H1 (cell line): ENCODE data around the gene DEGS2.

Source experiments
- CTCF ChIP-seq, 3 experiments: IDR thresholded peaks; 1 replicate in 2 of 3; 2 replicates in 1 of 3; pipeline versions ENCODE4 v1.5.1 to v1.6.1; 2011; ENCODE audit warnings: low read length in 3 of 3, mild to moderate bottlenecking in 3 of 3, inconsistent platforms in 2 of 3, low read depth in 1 of 3, moderate library complexity in 1 of 3; ENCODE audit not compliant: insufficient read depth in 1 of 3; ENCODE audit errors: control extremely low read depth in 1 of 3
- EP300 ChIP-seq, 2 experiments: IDR thresholded peaks; 1 replicate in 1 of 2; 2 replicates in 1 of 2; pipeline ENCODE4 v1.6.1; 2011 to 2012; ENCODE audit warnings: low read depth in 2 of 2, low read length in 2 of 2, mild to moderate bottlenecking in 2 of 2, borderline replicate concordance in 1 of 2, inconsistent platforms in 1 of 2, moderate library complexity in 1 of 2
- EZH2 ChIP-seq: fragments of 200-600 bp; sonication (generic); IDR thresholded peaks from 2 replicates; pipeline ENCODE4 v1.7.1; 2012; ENCODE audit warnings: low read depth, mild to moderate bottlenecking, moderate library complexity, low read length, inconsistent platforms; ENCODE audit not compliant: severe bottlenecking
- HDAC2 ChIP-seq, 2 experiments: fragments of 300-600 bp in 1 of 2; sonication (generic) in 1 of 2; IDR thresholded peaks; 2 replicates each; pipeline ENCODE4 v1.6.1; 2011 to 2012; ENCODE audit warnings: low read depth in 2 of 2, low read length in 2 of 2, mild to moderate bottlenecking in 2 of 2, moderate library complexity in 2 of 2, borderline replicate concordance in 1 of 2, inconsistent platforms in 1 of 2
- POLR2A ChIP-seq, 2 experiments: IDR thresholded peaks; 1 replicate in 1 of 2; 2 replicates in 1 of 2; pipeline ENCODE4 v1.6.1; 2011; ENCODE audit warnings: low read depth in 2 of 2, low read length in 2 of 2, mild to moderate bottlenecking in 2 of 2; ENCODE audit errors: control extremely low read depth in 1 of 2
- POLR2AphosphoS5 ChIP-seq: IDR thresholded peaks from 2 replicates; pipeline ENCODE4 v1.6.1; 2011; ENCODE audit warnings: low read depth, low read length
- RAD21 ChIP-seq, 2 experiments: IDR thresholded peaks in 1 of 2; conservative IDR thresholded peaks in 1 of 2; 2 replicates each; pipeline ENCODE4 v1.6.1; 2011; ENCODE audit warnings: low read depth in 2 of 2, low read length in 2 of 2, improper control_type of control experiment in 1 of 2, inconsistent platforms in 1 of 2, mild to moderate bottlenecking in 1 of 2, moderate library complexity in 1 of 2
- RFX5 ChIP-seq: IDR thresholded peaks from 2 replicates; pipeline ENCODE4 v1.6.1; 2011; ENCODE audit warnings: low read depth, low read length, improper control_type of control experiment, borderline replicate concordance
- SP2 ChIP-seq: IDR thresholded peaks from 2 replicates; pipeline ENCODE4 v1.6.1; 2012; ENCODE audit warnings: mild to moderate bottlenecking, low read length, inconsistent platforms
- TAF1 ChIP-seq: IDR thresholded peaks from 2 replicates; pipeline ENCODE4 v1.6.1; 2011; ENCODE audit warnings: mild to moderate bottlenecking, low read depth, low read length
- YY1 ChIP-seq: IDR thresholded peaks from 2 replicates; pipeline ENCODE4 v1.6.1; 2011; ENCODE audit warnings: low read depth, mild to moderate bottlenecking, low read length
- ZNF274 ChIP-seq: IDR thresholded peaks from 2 replicates; pipeline ENCODE4 v1.7.0; 2012; ENCODE audit warnings: low read length, borderline replicate concordance; ENCODE audit errors: extremely low read depth

GRCh38 chr14:100202712-100203111 lies 43.3 kb upstream of the DEGS2 start:
- TF ChIP-seq SP2: no peak
- no peak for TF ChIP-seq HDAC2 (IDR thresholded peaks at IDR 0.05; ENCODE audit: borderline replicate concordance in 1 of 2, low read depth in 2 of 2, low read length in 2 of 2)
- TF ChIP-seq TAF1: no peak
- TF ChIP-seq CTCF (IDR thresholded peaks at IDR 0.05; ENCODE audit: control extremely low read depth in 1 of 3, insufficient read depth in 1 of 3, low read depth in 1 of 3, low read length in 3 of 3): no peak
- no peak for TF ChIP-seq RFX5
- TF ChIP-seq POLR2A (IDR thresholded peaks at IDR 0.05; ENCODE audit: control extremely low read depth in 1 of 2, low read depth in 2 of 2, low read length in 2 of 2): no peak
- no peak for TF ChIP-seq YY1
- TF ChIP-seq EZH2: no peak
- no peak for TF ChIP-seq EP300 (IDR thresholded peaks at IDR 0.05; ENCODE audit: borderline replicate concordance in 1 of 2, low read depth in 2 of 2, low read length in 2 of 2)
- no peak for TF ChIP-seq POLR2AphosphoS5
- no peak for TF ChIP-seq ZNF274
- no peak for TF ChIP-seq RAD21 (IDR thresholded peaks at IDR 0.05 in 1 of 2, conservative IDR thresholded peaks at IDR 0.05 in 1 of 2; ENCODE audit: low read depth in 2 of 2, low read length in 2 of 2)
